ENCODE data around the gene VIL1.

- TF ChIP-seq, protein P1, sequence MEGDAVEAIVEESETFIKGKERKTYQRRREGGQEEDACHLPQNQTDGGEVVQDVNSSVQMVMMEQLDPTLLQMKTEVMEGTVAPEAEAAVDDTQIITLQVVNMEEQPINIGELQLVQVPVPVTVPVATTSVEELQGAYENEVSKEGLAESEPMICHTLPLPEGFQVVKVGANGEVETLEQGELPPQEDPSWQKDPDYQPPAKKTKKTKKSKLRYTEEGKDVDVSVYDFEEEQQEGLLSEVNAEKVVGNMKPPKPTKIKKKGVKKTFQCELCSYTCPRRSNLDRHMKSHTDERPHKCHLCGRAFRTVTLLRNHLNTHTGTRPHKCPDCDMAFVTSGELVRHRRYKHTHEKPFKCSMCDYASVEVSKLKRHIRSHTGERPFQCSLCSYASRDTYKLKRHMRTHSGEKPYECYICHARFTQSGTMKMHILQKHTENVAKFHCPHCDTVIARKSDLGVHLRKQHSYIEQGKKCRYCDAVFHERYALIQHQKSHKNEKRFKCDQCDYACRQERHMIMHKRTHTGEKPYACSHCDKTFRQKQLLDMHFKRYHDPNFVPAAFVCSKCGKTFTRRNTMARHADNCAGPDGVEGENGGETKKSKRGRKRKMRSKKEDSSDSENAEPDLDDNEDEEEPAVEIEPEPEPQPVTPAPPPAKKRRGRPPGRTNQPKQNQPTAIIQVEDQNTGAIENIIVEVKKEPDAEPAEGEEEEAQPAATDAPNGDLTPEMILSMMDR (conservative IDR thresholded peaks at IDR 0.05; ENCODE audit: low read depth, low read length), result no peak
- no peak for TF ChIP-seq EZH2 (IDR thresholded peaks at IDR 0.05; ENCODE audit: borderline replicate concordance, low read depth, low read length, poor library complexity, severe bottlenecking)
Observed at GRCh38 chr2:218470448-218470847, 51.5 kb downstream of the VIL1 start.
